Stimulated activated CD8-positive, alpha-beta memory T cell treated with anti-CD3 and anti-CD28 coated beads, Interleukin-12 subunit alpha, Interleukin-12 subunit beta, amount 100 ng/mL, for 24 hours (primary cell): Measurements from ENCODE around the gene SEC22C.

Experiments used
- DNase-seq: peaks from one replicate; pipeline ENCODE4 v3.0.0-alpha.2; 2020; ENCODE audit errors: extremely low read depth

Gene SEC22C

GRCh38 chr3:42535981-42536784 lies 45.6 kb downstream of the SEC22C start:
- no peak for DNase-seq

DNA sequence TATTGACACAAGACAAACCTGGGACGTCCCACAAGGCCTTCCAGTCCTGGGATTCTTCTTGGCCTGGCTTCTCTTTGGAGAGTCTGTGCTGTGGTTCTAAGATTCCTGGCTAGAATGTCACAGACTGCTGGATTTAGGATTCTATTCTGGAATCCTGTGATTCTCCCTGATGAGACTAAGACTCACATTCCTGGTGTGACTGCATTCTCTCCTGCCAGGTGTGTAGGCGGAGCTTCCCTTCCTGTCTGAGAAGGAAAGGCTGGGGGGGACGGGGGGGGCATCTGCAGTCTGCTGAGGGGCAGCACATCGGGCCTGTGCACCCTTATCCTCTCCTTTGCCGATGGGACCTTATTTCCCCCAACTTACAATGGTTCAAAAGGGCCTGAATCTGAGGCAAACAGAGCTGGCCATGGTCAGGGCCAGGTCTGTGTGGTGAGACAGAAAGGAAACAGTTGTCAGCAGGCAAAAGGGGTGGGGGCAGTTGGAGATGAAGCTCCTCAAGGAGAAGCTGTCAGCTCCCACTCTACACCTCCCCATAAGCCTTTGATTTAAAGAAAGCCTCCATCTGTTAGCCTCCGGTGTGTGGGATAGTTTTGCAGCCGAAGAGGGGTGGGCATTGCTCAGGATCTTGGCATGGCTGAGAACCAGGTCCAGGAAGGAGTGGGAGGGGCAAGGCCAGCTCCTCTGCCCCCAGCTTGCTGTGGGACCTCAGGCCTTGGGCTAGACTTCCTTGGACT lies 48.4 kb downstream of the SEC22C start:
- DNase-seq: no peak

DNA sequence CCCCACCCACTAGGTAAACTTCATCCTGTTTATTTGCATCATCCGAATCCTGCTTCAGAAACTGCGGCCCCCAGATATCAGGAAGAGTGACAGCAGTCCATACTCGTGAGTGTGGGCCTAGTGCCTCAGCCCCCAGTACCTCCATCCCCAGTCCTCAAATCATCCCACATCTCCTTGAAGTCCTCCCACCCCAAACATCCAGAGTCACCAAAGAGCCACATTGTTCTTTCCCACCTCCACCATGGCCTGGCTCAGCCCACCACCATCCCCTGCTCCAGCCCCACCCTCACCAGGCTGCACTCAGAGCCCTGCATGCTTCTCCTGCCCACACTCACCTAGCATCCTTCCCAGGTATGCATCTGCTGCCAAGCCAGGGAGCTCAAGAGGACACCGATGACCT lies 49.5 kb downstream of the SEC22C start:
- DNase-seq: no peak

DNA sequence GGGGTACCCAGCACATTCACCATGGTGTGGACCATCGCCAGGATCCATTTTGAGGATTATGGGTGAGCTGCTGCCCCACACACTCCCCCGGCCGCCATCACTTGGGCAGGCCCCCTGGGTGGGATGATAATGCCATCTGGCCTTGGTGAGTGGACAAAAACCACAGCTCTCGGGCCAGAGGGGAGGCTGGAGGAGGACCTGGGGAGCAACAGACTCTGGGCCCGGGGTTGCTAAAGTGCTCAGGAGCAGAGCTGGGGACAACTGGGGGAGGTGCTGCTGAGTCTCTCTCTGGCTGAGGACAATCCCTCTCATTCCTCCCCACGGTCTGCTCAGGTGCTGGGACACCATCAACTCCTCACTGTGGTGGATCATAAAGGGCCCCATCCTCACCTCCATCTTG lies 50.3 kb downstream of the SEC22C start:
- DNase-seq: no peak

DNA sequence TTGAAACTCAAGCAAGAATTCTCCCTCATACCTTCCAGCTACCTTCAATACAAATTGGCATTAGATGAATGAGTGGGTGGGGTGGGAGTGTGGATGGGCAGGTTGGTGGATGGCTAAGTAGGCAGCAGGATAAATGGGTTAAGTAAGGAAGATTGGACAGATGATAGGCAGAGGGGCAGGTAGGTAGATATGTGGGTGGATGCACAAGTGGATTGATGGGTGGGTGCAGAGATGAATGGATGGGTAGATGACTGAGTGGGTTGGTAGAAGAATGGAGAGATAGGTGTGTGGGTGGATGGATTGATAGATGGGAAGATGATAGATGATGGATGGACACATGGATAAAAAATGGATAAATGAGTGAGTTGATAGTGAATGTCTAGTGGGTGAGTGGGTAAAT lies 51.7 kb downstream of the SEC22C start:
- DNase-seq: no peak

DNA sequence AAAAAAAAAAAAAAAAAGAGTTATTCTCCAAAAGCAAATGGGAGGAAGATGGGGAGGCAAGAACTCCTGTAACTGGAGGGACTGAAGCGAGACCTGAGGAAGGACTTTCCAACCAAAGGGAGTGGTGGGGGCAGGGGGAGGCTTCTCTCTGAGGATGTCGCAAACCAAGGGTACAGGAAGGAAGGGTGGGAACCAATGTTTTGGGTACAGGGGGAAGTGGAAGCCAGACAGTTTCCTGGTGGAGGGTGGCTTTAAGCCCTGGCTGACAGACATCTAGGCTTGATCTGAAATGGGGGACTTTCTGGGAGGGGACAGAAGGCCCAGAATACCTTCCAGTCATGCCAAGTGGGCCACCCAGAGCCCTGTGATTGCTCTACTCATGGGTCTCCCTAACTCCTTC lies 52.3 kb downstream of the SEC22C start:
- no peak for DNase-seq

- no peak for DNase-seq
These were observed 54.3 kb downstream of the SEC22C start for GRCh38 chr3:42527368-42527917.

- DNase-seq: no peak
These were observed 55.0 kb downstream of the SEC22C start for GRCh38 chr3:42526616-42527367.

GRCh38 chr3:42525736-42526345 lies 55.9 kb downstream of the SEC22C start:
- no peak for DNase-seq

DNA sequence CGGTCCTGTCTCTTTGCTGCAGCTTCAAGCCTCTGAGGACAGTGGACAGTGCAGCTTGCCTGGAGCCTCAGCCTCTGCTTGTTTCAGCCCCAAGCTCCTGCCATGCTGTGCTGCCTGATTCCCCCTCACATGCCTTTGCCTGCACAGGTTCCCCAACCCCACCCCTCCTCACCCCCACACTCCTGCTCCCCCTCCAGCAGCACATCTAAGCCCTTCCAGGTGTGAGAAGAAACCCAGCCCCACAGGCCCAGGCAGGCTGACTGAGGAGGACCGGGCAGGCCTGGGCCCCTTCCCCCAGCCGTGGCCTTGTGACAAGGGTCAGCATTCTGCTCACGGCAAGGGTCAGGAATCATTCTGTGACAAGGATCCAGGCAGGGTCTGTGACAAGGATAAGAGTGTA lies 56.6 kb downstream of the SEC22C start:
- no peak for DNase-seq

DNA sequence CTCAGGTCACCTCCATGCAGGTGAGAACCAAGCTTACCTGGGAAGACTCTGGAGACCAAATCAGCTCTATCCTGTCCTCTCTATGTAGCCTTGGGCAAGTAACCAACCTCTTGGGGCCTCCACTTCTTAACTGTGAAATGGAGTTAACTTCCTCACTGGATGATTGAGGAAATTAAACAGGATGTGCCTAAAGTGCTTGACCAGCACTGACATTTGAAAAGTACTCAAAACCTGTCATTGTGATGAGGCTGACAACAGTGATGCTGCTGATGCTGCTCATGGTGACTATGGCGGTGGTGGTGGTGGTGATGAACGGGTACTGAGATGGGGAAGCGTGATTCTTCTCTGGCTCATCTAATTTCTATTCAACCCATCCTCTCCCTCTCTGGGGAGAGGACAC lies 57.0 kb downstream of the SEC22C start:
- no peak for DNase-seq

DNA sequence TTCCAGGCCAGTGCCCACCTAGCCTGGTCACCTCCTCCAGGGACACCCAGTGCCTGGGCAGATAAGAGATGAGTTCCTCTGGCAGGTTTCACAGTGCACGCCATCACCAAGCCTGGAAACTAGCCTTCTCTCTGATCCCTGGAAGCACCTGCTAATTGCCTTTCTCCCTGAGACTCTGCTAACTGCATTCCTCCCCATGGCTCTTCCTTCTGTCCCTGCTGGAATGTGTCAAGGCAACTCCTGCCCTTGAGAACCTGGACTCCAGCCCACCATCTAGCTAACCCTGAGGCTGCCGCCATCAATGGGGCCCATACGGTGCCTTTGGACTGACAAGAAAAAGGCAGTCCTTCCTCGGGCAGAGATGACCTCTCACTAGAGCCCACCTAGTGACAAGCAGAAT lies 60.9 kb downstream of the SEC22C start:
- DNase-seq: no peak

DNA sequence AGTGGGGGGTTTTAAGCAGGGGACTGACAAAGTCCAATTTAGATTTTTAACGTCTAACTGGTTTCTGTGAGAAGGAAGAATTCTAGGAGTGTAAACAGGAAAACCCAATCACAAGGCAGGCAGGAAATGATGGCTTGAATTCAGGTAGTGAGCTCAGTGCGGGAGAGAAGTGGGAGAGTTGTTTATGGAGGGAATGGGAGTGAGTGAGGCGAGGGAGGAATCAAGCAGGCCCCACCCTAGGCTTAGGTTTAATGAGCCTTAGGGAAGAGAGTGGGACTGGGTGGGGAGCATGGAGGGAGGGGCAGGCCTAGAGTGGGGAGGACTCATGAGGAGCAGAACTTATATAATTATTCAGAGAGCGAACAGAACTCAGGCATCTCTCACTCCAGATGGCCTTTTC lies 61.4 kb downstream of the SEC22C start:
- DNase-seq: no peak

- no peak for DNase-seq
These were observed 62.2 kb downstream of the SEC22C start for GRCh38 chr3:42519568-42519962.

DNA sequence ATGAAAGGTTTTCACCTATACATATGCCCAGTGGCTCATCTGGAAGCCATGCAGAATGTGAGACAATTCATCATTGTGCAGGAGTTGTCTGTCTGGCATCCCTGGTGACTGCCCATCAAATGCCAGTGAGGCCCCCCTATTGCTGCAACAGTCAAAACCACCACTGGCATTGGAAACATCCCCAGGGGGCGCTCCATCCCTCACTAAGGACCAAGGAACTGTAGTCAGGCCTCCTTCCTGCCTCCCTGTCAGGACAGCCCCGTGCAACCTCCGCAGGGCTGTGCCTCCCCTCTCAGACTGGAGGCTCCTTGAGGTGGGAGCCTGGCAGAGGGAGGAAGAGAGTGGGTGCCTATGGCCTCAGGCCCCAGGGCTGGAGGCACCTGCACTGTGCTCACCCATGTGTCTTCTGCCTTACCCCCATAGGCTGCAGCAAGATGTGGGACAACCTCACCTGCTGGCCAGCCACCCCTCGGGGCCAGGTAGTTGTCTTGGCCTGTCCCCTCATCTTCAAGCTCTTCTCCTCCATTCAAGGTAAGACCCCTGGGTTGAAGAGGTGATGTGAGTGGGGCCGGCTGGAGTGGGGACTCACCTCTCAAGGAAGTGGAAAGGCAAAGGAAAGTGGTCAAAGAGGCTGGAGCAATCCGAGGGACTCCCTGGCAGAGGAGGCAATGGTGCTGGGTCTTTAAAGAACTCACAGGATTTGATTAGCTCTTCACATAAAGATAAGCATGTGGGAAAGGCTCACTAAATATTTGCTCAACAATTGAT lies 62.8 kb downstream of the SEC22C start:
- DNase-seq: no peak

DNA sequence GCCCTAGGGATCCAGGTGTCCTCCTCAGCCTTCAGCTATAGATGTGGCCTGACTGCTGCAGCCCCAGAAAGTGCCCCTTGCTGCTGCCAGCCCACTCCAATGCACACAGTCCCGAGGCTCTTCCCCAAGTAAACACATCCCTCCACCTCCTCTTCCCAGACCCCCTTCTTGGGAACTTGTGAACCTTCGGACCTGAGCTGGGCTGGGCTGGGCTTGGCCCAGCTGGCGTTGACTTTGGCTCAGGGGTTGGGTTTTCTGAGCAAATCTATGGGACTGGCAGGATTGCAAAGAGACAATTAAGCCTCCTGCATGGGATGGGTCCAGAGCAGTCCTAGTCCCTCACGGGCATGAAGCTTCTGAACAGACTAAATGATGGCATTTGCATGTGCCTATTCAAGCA lies 64.7 kb downstream of the SEC22C start:
- no peak for DNase-seq

GRCh38 chr3:42516443-42516842 lies 65.3 kb downstream of the SEC22C start:
- DNase-seq: no peak

DNA sequence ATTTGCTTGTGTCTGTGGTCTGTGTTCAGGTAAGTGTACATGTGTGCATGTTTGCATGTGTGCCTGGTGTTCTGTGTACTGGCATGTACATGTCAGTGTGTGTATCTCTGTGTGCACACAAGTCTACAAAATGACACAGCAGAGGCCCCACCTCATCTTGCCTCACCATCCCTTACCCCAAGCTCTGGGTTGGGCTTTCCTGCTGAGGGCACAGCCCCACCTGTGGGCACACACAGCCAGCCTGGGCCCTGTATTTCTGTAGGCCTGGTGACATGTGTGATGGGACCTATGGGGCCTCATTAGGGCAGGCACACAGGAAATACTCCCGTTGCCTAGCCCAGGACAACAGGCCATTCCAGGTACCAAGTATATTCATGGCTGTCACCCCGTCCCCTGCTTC lies 65.8 kb downstream of the SEC22C start:
- DNase-seq: no peak

DNA sequence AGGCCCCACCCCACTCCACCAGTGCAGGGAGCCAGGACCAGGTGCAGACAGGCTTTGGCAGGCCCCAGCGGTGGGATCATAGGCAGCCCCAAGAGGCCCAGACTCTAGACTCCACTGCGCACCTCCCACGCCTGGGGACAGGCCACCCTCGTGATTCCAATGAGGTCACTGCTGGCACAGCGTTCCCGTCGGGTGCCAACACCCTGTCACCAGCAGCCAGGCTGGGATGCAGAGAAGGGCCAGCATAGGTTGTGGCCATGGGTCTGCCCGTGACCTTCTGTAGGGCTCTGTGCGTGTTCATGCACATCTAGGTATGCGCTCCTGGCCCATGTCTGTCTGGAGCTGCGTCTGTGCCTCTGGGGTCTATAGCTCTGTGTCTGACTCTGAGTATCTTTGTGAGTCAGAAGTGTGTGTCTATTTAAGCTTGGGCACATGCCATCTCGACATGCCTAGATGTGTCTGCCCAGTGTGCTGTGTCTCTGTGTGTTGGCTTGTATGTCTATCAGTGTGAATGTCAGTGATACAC lies 66.3 kb downstream of the SEC22C start:
- DNase-seq: no peak

DNA sequence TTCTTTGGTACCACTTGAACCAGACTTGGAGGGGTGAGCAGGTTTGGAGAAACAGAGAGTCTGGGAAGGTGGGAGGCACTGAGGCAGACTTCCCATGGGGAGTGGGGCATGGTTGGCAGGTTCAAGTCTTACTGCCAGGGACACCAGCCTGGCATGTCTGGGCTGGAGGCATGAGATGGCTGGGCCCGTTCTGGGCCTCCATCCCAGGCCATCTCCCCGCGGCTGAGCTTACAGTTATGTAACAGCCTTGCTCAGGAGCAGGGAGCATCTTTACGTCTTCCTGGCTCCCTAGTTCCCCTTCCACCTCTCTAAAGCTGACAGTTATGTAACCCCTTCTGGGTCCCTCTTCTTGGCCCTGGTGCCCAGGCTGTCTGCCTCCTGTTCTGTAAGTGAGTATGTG lies 66.9 kb downstream of the SEC22C start:
- DNase-seq: no peak

DNA sequence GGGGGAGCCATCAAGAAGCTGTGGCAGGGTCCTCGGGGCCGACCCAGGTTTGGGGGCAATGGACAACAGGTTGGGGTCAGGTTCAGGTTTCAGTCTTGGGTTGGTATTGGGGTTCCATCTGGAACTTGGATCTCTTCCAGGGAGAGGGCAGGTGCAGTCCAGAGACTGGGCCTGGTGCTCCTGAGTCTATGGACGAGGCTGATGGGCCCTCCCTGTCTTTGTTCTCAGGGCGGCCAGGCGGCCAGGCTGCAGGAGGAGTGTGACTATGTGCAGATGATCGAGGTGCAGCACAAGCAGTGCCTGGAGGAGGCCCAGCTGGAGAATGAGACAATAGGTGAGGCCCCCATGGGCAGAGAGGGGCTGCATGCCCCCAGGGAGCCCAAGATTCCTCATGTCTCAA lies 68.2 kb downstream of the SEC22C start:
- no peak for DNase-seq
